OCI-M2 (cell line): ENCODE results near the gene SLC2A1.
"Not testable (repeated sequence)": the region's sequence is repeated elsewhere in the genome, so short reads cannot be mapped to it uniquely, and the experiment has no call there.

ENCODE experiments used
- DNase-seq: peaks from one replicate; lab custom pipeline; 2025; ENCODE audit not compliant: unreplicated experiment; lab: John Stamatoyannopoulos, UW

Gene SLC2A1

DNA sequence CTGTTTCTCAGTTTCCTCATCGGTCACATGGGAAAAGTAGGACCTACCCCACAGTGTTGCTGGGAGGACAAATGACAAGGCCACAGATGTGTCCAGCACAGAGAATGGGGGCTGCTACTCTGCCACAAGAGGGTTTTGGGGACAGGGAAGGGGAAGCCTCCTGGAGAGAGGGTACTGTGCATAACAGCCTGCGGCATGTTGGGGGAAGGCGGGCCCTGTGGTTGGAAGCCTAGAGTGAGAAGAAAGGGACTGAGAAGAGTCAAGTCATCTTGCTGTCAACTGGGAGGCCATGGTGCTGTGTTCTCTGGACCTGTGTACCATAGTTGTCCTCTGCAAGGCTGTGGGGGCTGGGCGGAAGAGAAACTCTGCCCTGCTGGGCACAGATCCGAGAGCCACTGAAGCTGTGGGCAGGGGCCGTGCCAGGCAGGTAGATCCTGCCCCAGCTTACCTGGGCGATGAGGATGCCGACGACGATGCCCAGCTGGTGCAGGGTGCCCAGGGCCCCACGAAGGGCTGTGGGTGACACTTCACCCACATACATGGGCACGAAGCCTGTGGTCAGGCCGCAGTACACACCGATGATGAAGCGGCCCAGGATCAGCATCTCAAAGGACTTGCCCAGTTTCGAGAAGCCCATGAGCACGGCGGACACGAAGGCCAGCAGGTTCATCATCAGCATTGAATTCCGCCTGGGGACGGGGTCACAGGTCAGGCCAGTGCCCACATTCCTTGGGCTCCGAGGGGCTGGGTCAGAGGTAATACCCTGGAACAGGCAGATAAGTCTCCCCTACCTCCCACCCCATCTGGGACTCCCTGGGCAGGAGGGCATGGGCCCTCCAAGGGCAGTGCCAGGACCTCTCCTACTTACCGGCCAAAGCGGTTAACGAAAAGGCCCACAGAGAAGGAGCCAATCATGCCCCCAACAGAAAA is 28.2 kb downstream of the SLC2A1 start:
- DNase-seq: no peak

- DNase-seq: no peak
These were observed 29.1 kb downstream of the SLC2A1 start for GRCh38 chr1:42929434-42930177.

DNA sequence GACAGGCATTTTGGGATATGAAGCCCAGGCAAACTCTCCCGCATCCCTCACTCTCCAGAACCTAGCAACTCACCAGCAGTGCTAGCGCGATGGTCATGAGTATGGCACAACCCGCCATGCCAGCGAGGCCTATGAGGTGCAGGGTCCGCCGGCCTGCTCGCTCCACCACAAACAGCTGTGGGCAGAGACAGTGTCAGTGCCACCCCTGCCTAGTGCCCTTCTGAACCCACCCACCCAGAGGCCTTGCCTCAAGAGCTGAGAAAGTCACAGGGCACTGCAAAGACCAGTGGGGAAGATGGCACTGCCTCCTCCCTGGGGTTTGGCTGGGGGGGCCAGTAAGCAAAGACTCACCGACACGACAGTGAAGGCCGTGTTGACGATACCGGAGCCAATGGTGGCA is 29.8 kb downstream of the SLC2A1 start:
- DNase-seq: no peak

DNA sequence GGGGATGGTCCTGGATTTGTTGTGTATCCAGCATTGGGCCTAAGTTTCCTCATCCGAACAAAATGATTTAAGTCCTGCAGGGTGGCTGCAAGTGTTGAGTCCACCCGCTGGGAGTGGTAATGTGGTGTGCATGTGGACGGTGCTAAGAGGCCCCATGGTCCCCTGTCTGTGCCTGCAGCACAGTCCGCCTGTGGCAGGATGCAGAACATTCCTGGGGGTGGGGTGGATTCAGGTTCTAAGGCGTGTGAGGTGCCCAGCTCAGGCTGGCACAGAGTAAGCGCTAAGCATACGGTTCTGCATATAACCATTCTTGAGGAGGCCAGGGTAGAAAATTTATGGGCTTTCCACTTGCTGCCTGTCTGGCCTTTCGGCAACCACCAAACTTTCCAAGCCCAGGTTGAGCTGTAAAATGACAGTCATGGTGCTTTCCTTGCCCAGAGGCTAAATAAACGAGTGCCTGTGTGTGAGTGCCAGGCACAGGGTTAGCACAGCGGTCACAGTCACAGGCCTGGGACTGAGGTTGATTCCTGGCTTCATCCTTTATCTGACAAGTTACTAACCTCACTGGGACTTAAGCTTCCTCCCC is 30.7 kb downstream of the SLC2A1 start:
- DNase-seq: no peak

DNA sequence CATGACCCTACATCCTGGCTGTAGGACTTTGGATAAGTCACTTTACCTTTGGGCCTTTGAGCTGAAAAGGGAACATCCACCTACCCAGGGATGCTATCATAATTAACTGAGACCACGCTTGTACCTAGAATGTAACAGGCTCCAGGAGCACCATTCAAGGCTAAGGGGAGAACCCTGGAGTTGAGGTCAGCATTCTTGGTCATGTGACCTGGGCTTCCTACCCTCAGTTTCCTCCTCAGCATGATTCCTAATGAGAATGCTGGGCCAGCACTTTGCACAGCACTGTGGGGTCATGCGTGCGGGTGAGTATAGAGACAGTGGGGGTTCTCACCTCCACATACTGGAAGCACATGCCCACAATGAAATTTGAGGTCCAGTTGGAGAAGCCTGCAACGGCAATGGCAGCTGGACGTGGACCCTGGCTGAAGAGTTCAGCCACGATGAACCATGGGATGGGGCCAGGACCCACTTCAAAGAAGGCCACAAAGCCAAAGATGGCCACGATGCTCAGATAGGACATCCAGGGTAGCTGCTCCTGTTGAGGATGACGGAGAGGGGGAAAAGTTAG is 31.3 kb downstream of the SLC2A1 start:
- DNase-seq: no peak

GRCh38 chr1:42926879-42927242 is 31.8 kb downstream of the SLC2A1 start:
- no peak for DNase-seq

- no peak for DNase-seq
These were observed 32.3 kb downstream of the SLC2A1 start for GRCh38 chr1:42926235-42926878.

DNA sequence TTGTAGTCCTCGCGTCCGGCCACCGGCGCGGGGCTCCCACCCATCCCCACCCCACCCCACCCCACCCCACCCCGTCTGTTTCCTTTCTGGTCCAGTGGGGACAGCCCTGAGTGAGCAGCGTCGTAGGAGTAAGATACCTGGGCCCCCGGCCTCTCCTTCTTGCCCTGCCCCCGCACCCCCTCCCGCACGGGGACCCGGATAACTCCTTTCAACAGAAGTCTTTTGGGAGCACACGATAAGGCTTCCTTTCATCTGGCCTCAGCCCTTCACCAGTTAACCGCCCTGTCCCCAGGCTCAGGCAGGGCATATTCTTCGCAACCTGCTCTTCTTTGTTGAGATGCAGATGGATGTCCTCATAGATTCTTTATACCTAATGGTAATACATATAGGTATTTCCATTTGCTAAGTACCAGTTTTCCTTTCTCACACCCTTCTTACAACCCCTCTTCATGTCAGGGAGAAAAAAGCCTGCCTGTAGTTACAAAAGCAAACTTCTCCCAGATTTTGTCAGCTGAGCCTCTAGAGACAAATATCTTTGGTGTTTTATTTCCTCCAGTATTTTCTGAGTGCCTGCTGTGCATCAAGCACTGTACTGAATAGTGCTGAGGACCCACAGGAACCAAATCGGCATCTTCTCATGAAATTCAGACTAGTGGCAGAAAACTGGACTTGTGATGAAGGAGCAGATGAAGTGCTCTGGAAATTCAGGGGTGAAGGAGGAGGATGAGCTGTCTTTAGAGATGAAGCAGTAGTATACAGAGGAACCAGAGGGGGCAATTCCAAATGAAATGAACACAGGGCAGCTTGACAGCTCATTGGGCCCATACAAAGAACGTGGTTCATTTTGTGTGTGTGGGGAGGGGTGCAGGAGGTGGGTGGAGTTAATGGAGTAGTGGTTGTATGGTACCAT is 33.6 kb downstream of the SLC2A1 start:
- DNase-seq: peak; percentile 66

DNA sequence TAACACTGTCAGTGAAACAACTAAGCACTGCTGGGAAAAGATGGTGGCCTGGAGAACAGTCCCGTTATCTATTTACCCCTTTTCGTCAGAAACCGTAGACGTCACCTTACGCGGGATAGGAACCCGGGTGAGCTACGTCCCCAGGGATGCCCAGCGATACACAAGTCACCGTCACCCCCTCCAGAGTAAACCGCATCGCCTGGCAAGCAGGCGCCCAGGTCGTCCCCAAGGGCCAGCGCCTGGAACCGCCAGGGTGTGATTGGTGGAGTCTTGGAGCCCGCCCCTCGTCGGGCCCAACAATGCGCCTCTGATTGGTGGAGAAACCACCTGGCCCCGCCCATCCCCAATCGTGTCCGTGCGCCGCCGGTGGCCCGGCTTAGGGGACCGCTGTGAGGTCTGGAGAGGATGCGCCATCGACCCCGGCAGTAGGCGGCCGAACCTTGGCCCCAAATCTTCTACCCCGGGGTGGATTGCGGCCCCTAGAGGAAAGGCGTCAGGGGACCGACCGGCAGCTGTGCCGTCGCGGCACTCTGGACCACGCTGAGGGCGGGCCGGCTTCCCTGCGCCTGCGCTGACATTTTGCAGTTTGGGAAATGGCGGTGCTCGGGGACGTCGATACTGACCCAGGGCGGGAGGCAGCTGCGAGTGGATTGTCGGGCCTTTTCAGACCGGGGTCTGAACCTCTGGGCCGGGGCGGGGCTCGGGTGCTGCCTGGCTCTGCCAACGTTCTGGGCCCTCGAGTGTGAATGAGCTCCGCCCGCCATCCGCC is 34.4 kb downstream of the SLC2A1 start:
- peak; percentile 74 for DNase-seq

DNA sequence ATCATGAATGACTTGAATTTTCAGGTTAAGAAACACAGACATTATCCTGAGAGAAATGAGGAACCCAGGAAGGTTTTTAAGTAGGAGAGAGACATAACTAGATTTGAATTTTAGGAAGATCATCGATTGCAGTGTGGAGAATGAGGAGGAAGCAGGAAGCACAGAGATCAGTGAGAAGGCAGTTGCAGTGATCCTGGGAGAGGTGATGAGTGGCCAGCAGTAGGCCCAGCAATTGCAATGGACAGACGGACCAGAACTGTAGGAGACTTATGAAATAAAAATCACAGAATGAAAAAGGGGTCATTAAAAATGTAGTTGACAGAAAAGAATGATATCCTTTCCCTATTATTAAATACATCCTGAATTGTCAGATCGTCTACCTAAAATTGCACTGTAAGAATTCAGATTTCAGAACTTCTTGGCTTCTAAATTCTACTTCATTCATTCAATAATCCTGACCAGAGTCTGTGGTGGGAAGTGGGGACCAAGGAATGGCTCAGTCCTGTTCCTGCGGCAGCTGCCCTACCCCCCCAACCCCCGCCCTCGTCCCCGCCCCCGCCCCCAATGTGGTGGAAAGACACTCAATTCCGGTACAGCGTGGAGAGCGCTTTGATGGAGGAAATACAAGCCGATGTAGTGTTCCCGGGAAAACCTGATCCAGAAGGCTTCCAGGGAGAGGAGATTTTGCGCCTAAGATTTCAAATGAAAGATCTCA is 35.1 kb downstream of the SLC2A1 start:
- DNase-seq: no peak

- DNase-seq: no peak
These were observed 35.8 kb downstream of the SLC2A1 start for GRCh38 chr1:42922687-42923366.

DNA sequence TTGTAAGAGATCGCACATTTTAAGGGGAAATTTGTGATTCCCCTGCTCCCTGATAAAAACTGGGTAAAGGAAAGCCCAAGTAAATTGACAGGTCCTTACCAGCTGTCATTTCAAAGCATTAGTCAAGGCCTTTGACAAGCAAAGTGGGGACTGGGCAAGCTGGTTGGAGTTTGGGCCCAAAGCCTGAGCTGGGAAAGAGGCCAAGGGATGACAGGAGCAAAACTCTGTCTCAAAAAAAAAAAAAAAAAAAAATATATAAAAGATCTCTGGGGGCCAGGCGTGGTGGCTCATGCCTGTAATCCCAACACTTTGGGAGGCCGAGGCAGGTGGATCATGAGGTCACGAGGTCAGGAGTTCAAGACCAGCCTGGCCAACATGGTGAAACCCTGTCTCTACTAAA is 36.9 kb downstream of the SLC2A1 start:
- DNase-seq: no peak

DNA sequence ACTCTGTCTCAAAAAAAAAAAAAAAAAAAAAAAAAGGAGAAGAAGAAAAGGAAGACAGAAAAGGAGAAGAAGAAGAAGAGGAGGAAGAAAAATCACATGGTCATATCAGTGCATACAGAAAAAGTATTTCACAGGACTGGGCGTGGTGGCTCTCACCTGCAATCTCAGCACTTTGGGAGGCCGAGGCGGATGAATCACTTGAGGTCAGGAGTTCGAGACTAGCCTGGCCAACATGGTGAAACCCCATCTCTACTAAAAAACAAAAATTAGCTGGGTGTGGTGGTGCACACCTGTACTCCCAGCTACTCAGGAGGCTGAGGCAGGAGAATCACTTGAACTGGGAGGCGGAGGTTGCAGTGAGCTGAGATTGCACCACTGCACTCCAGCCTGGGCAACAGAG is 39.0 kb downstream of the SLC2A1 start:
- not testable (repeated sequence) for DNase-seq

GRCh38 chr1:42917241-42917495 is 41.5 kb downstream of the SLC2A1 start:
- DNase-seq: no peak

GRCh38 chr1:42915456-42915855 is 43.2 kb downstream of the SLC2A1 start:
- DNase-seq: no peak

GRCh38 chr1:42914092-42914627 is 44.5 kb downstream of the SLC2A1 start:
- no peak for DNase-seq

- DNase-seq: no peak
These were observed 45.1 kb downstream of the SLC2A1 start for GRCh38 chr1:42913426-42914091.

DNA sequence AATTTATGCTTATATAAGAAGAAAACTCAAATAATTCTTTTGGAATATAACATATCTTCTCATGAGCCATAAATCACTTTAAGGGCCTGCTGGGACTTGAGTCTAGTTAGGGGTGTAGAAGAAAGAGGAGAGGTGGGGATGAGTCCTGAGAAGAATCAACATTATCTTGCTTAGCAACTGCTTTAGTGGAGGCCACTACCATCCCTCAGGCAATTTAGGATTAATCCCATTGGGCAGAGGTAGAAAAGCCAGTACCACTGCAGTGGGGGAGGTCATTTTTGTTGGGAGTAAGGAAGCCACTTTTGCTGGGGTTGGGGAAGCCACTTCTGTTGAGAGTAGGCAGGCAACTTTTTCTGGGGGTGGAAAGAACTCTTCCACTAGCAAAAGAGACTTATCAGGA is 47.7 kb downstream of the SLC2A1 start:
- no peak for DNase-seq
